KOPT-K1 (cell line): ENCODE measurements around the gene VPS13C.

Source experiments
- H3K27ac ChIP-seq: fragments of 200-600 bp; sonication (generic); 2 replicates; pipeline ENCODE4 v1.5.1; 2016; ENCODE audit warnings: antibody characterized with exemption, mild to moderate bottlenecking, low read depth, low read length; ENCODE audit not compliant: poor library complexity, severe bottlenecking
- H3K36me3 ChIP-seq: fragments of 200-600 bp; sonication (generic); 2 replicates; pipeline ENCODE4 v1.5.1; 2017; ENCODE audit warnings: antibody characterized with exemption, mild to moderate bottlenecking, low read length, moderate library complexity; ENCODE audit not compliant: insufficient read depth
- H3K9me3 ChIP-seq: fragments of 200-600 bp; sonication (generic); 2 replicates; pipeline ENCODE4 v1.5.1; 2017; ENCODE audit warnings: antibody characterized with exemption, low read length, mild to moderate bottlenecking; ENCODE audit not compliant: insufficient read depth, poor library complexity, severe bottlenecking

The VPS13C gene

DNA sequence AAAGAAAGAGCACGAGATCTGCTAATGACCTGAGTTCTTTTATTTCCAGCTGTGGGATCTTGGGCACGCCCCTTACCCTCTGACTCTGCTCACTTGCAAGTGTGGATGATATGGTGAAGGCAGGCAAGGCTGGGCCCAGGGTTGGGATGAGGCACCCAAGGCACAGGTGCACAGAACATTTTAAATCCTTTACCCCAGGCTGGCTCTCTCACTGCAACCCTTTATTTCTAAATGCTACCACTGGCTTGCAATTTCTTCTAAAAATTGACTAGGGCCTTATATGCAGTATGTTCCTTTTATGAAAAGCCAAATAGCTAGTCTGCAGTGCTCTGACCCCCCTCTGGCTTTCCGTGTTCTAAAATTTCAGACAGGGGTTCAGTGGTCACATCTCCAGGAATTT lies 237.7 kb downstream of the VPS13C start:
- H3K36me3 ChIP-seq = no peaks in the 10 kb centered on the region
- H3K27ac ChIP-seq = no peak overlapping the region
- H3K9me3 ChIP-seq = no peaks in the 10 kb centered on the region

DNA sequence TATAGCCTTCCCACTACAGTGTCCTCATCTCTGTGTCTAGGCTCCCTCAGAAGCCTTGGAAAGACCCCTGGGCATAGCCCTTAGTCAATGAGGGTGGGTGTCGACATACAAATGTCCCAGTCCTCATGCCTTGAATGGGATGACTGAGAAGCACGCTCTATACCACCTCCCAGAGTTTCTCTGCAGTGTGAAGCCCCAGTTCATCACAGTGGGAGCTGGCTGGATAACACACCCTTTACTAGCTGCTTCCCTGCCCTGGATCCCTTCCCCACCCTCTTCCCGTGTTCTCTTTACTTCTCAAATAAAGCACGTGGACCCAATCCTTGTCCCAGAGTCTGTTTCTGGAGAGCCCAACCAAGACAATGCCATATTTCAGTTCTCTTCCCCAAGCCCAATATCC lies 239.3 kb downstream of the VPS13C start:
- H3K36me3 ChIP-seq = no peaks in the 10 kb centered on the region
- no peaks in the 10 kb centered on the region for H3K9me3 ChIP-seq
- H3K27ac ChIP-seq = no peak overlapping the region

DNA sequence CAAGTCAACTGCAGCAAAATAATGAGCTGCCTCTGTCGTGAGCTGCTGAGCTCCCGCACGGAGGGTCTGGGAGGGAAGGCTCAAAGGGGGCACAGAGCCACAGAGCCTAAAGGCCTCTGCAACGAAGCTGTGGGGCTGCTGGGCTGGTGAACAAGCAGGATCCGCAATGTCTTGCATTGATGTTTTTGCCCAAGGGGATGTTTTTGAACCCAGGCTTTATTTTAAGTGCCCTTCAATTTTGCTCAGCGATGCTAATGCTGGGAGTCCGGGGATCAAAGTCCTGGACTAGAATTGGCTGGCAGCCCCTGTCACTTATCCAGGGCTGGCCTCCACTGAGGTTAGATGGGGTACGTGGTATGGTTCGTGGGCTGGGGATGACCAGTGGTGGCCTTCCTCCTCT lies 240.0 kb downstream of the VPS13C start:
- Histone ChIP-seq H3K36me3 (no peaks in the 10 kb centered on the region), H3K27ac (no peak overlapping the region), H3K9me3 (no peaks in the 10 kb centered on the region)

DNA sequence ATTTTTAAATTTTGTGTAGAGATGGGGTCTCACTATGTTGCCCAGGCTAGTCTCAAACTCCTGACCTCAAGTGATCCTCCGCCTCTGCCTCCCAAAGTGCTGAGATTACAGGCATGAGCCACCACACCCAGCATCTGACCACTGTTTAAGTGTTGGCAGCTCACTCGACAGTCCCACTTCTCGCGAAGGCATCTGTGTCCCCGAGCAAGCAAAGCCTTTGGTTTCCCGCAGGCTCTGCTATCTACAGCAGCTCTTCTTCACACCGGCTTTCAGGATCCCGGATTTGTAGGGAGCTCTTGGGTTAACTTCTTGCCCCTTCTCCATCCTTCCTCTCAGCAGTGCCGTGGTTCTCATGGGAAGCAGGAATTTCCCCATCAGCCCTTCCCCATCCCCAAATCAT lies 240.9 kb downstream of the VPS13C start:
- Histone ChIP-seq H3K9me3 (no peaks in the 10 kb centered on the region), H3K36me3 (no peaks in the 10 kb centered on the region), H3K27ac (no peak overlapping the region)

DNA sequence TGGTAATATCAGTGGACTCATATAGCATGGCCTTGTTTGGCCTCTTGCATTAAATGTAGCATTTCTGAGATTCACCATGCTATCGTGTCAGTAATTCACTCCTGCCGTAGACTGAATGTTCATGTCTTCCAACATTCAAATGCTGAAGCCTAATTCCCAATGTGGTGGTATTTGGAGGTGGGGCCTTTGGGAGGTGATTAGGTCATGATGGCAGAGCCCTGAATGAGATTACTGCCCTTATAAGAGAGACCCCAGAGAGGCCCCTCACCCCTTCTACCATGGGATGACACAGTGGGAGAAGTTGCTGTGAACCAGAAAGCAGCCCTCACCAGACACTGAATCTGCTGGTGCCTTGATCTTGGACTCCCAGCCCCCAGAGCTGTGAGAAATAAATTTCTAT lies 241.4 kb downstream of the VPS13C start:
- Histone ChIP-seq H3K27ac (no peak overlapping the region), H3K36me3 (no peaks in the 10 kb centered on the region)

DNA sequence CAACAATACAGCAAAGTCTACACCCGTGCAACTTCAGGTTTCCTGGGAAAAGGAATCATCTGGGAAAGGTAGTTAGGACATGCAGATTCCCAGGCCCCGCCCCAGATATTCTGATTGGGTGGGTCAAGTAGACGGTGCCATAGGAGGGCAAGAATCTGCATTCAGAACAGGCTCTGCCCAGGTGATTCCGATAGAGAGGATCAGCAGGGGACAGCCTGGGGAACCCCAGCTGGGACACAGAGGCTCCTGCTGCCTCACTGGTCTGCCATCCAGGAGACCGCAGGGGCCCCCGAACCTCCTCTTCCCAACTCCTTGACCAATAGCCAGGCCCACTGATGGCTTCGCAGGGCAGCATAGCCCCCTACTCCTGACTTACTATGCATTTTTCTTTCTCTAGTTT lies 243.4 kb downstream of the VPS13C start:
- Histone ChIP-seq H3K9me3 (no peaks in the 10 kb centered on the region), H3K27ac (no peak overlapping the region), H3K36me3 (no peaks in the 10 kb centered on the region)

More for the DNA sequence above, 241.4 kb downstream of the VPS13C start:
- H3K9me3 ChIP-seq = no peaks in the 10 kb centered on the region

DNA sequence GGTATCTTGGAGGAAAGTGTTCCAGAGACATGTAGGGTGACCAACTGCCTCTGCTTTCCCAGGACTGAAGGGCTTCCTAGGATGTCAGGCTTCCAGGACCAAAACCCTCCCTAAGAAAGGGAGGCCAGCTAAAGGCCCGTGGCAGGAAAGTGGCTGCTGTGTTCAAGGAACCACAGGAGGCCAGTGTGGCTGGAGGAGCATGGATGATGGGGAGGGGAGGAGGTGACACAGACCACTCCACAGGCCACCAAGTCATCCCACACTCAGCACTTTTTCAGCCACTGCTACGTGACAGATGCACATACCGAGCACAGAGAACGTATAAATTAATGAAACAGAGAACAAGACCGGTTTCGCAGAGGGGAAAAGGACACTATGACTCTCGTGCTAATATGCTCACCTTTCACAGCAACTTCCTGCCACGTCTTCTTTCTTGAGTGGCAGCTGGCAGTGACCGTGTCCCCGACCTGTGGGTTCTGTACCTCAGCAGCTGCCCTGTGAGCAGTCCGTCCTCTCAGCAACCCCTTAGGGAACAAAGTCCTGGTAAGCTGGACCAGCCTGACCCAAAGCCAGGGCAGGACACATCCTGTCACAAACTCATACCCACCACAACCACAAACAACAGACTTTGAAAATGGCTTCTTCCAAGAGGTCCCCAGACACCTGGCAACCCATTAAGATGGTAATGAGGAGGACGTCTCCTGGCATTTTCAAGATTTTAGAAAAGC lies 244.7 kb downstream of the VPS13C start:
- H3K9me3 ChIP-seq = no peaks in the 10 kb centered on the region
- no peak overlapping the region for H3K27ac ChIP-seq
- no peaks in the 10 kb centered on the region for H3K36me3 ChIP-seq

DNA sequence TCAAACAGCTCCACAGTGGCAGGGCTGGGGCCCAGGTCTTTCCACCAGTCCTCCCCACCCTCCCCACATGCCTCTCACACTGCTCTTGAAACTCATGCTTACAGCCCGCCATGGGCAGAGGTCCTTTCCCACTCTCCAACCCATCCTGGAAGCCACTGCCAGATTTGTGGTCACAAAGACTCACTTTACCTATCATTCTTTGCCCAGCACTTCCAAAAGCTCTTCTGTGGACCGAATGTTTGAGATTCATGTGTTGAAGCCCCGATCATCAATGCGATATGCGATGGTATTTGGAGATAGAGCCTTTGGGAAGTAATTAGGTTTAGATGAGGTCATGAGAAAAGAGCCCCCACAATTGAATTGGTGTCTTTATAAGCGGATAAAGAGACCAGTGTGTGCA lies 247.8 kb downstream of the VPS13C start:
- Histone ChIP-seq H3K9me3 (no peaks in the 10 kb centered on the region), H3K27ac (no peak overlapping the region), H3K36me3 (no peaks in the 10 kb centered on the region)

DNA sequence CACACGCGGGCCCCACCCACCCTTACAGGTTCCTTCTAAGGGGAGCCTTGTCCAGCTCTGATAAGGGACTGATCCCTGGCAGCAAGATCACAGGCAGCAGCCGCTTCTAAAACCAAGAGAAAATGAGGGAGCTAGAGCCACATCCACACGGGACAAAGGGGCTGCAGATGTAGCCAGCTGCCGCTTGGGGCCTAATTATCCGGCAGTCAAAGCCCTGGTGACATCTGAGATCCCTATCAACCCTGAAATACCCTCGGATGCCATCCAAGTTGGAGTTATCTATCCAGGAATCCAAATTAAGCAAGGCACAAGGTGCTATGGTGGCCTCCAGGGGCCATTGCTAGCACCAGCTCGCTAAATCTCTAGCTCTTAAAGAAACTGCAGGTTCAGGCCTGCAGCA lies 248.3 kb downstream of the VPS13C start:
- H3K27ac ChIP-seq = no peak overlapping the region
- H3K9me3 ChIP-seq = no peaks in the 10 kb centered on the region
- no peaks in the 10 kb centered on the region for H3K36me3 ChIP-seq

DNA sequence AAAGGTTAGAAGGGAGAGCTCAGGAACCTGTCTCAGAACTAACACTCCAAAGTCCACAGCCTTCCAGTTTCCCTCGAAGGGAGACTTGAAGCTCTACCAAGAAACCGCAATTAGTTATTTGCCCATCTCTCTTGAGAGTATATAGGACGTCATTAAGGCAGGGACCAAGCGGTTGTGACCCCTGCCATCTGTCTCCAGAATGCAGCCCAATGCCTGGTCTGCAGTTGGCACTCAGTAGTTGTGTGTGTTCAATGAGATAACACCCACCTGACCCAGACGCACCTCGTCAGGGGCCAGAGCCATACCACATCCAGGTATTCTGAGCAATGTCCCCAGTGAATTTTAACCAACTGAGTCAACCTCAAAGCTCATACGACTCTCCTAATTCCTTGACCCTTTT lies 251.0 kb downstream of the VPS13C start:
- Histone ChIP-seq H3K9me3 (no peaks in the 10 kb centered on the region), H3K27ac (no peak overlapping the region), H3K36me3 (no peaks in the 10 kb centered on the region)

DNA sequence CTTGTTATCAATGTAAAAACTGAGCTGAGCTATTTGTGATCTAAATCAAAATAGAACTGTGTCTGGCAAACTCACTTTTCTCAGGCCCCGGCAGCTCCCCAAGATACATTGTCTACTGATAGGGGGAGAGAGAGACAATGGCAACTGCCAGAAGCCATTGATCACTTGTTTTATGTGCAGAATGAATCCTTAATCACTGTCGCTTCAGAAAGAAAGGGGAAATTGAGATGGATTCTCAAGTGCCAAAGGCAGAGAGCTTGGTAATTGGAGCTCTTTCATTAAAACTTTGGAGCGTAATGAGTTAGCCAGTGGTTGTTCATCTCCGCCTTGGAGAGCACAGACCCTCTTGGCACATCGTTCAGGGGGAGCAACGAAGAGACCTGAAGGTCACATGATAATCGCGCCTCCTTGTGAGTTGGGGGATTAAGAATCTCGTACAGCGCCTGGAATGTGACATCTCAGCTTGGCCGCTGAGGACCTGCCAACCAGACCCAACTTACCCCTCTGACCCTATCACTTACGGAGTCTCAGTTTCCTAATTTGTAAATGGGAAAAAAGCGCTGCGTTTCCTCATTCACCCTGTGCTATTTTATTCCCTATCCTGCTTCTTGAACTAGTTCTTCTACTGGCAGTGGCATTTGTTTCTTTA lies 252.8 kb downstream of the VPS13C start:
- no peak overlapping the region for H3K27ac ChIP-seq
- no peaks in the 10 kb centered on the region for H3K36me3 ChIP-seq
- no peaks in the 10 kb centered on the region for H3K9me3 ChIP-seq
